ENCODE data around the gene CARD8.

DNA sequence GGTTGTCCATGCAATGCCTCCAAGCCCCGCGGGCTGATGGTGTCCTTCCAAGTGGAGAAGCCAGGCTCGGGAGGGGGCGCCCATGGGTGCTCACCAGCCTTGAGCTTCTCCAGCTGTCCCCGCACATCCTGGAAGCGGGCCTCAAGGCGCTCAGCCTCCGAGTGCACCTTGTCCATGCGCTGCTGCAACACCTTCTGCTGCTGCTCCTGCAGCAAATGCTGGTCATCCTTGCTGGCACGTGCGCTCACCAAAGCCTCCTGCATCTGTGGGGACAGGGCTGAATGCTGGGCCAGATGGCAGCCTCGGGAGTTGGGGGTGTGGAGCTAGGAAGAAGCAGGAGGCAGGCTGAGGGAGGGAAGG lies 46.9 kb upstream of the CARD8 start:
- TF ChIP-seq EZH2 (IDR thresholded peaks at IDR 0.05; ENCODE audit: borderline replicate concordance, insufficient read depth, low read length, poor library complexity, severe bottlenecking): no peak
- TF ChIP-seq, protein P1, sequence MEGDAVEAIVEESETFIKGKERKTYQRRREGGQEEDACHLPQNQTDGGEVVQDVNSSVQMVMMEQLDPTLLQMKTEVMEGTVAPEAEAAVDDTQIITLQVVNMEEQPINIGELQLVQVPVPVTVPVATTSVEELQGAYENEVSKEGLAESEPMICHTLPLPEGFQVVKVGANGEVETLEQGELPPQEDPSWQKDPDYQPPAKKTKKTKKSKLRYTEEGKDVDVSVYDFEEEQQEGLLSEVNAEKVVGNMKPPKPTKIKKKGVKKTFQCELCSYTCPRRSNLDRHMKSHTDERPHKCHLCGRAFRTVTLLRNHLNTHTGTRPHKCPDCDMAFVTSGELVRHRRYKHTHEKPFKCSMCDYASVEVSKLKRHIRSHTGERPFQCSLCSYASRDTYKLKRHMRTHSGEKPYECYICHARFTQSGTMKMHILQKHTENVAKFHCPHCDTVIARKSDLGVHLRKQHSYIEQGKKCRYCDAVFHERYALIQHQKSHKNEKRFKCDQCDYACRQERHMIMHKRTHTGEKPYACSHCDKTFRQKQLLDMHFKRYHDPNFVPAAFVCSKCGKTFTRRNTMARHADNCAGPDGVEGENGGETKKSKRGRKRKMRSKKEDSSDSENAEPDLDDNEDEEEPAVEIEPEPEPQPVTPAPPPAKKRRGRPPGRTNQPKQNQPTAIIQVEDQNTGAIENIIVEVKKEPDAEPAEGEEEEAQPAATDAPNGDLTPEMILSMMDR (IDR thresholded peaks at IDR 0.05; ENCODE audit: poor library complexity, severe bottlenecking): no peak
- no peak for TF ChIP-seq TAF1 (IDR thresholded peaks at IDR 0.05; ENCODE audit: low read depth)
- TF ChIP-seq RAD21 (conservative IDR thresholded peaks at IDR 0.05): no peak
- TF ChIP-seq POLR2AphosphoS5 (IDR thresholded peaks at IDR 0.05): no peak
- TF ChIP-seq SMC3 (conservative IDR thresholded peaks at IDR 0.05; ENCODE audit: poor library complexity): no peak
